Right lobe of liver (tissue), 6 donors: ENCODE measurements around the gene CEP20. TPM values are rescaled to one million over a fixed set of nuclear protein-coding genes. Genes with fewer than 3 reads are reported as not detected.

Source experiments
- ATAC-seq, 4 donors: fragments of 200-7000 bp; cut with Tn5 transposase; one replicate each; pipeline ENCODE4 v1.9.1; 2020; ENCODE audit warnings: mild to moderate bottlenecking in 4 of 4, moderate library complexity in 4 of 4
- DNase-seq, 3 donors: peaks; one replicate each; pipeline ENCODE4 v3.0.0-alpha.2; 2020
- H3K27ac ChIP-seq, 3 donors: fragments of 200-600 bp; one replicate each; pipeline ENCODE4 v1.8.0; 2022
- H3K27me3 ChIP-seq, 2 donors: fragments of 200-600 bp; one replicate each; pipeline ENCODE4 v1.8.0; 2022
- H3K36me3 ChIP-seq, 4 donors: fragments of 200-600 bp; sonication (generic) in 1 of 4; one replicate each; pipeline versions ENCODE4 v1.5.1 to v1.8.0; 2017 to 2022; ENCODE audit warnings: control low read depth in 1 of 4
- H3K4me1 ChIP-seq, 4 donors: fragments of 200-600 bp; sonication (generic) in 1 of 4; one replicate each; pipeline versions ENCODE4 v1.5.1 to v1.8.0; 2017 to 2022; ENCODE audit warnings: control low read depth in 1 of 4
- H3K4me3 ChIP-seq, 3 donors: fragments of 200-600 bp; one replicate each; pipeline ENCODE4 v1.8.0; 2022
- H3K9me3 ChIP-seq, 4 donors: fragments of 200-600 bp; sonication (generic) in 1 of 4; one replicate each; pipeline versions ENCODE4 v1.5.1 to v1.8.0; 2017 to 2022; ENCODE audit warnings: control low read depth in 1 of 4
- POLR2A ChIP-seq: fragments of 450-650 bp; IDR thresholded peaks from one replicate; pipeline ENCODE4 v1.6.1; 2017; ENCODE audit warnings: antibody characterized with exemption, mild to moderate bottlenecking
- WGBS: methylation state at CpG from one replicate; pipeline ENCODE4 v1.1.6; 2018; ENCODE audit warnings: low coverage, low lambda C conversion rate; ENCODE audit not compliant: insufficient coverage; ENCODE audit errors: missing lambda C conversion rate; 5-methylcytosine and 5-hydroxymethylcytosine counted together
- intact Hi-C, 2 donors: fragments of 100-400 bp; cut with DNase I; formaldehyde crosslinking; loops; one replicate each; pipeline versions ENCODE4 v1.11.2 to v1.14.1; 2022
- total RNA-seq, 6 experiments: library from RNA; depleted of rRNA in 2 of 6; stranded (reverse); fragments of >200 nt in 2 of 6; fragmentation: NEBNext Ultra II Directional in 3 of 6; extraction: Animal tissue kit (Norgen Biotek cat#: 25700) in 3 of 6; gene quantifications; one replicate each; pipeline versions ENCODE4 v1.1.0 to v1.2.4, GENCODE V29; 2016 to 2023
- TF ChIP-seq, protein P1 (sequence below), 4 donors: fragments of 200-600 bp in 3 of 4; fragments of 450-650 bp in 1 of 4; IDR thresholded peaks; one replicate each; pipeline versions ENCODE4 v1.5.1 to v1.8.0; 2016 to 2022; ENCODE audit warnings: antibody characterized with exemption in 4 of 4, mild to moderate bottlenecking in 2 of 4
- donor health status: DM: no; HTN: yes; CAD: no.
- donor health status: DM: no; HTN: no; CAD: no.
- donor health status: DM: no; HTN: no; CAD: no.
- donor health status: DM: no; HTN: yes; CAD: no.
- donor health status: DM: no; HTN: yes; CAD: no.

The CEP20 gene
- total RNA-seq, 6 experiments from 2014 or later = 13.3 to 28.3 (median 18.3) TPM

DNA sequence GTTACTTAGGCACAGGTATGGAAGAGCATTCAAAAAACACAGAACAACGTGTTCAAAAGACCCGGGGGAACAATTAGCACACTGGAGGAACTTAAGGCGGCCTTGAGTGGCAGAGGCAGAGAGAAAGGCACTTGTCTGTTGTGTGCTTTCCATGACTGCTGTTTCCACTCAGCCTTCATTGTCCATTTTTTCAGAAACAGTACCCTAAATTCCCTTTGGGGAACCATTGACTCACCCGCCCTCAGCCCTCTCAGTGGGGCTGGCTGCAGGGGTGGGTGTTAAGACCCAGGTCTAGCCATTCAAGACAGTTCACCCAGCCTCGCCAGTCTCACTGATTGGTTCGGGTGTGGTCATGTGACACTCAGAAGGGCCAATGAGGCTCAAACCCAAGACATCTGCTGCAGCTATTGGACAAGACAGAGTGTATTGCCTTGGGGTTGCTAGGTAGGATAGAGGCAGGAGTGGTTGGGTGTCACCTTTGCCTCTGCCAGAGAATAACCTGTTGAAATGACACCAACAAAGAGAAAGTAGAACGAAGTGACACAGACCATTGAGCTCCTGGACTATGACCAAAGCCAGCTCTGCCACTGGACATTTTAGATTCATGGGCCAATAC, 19.6 kb upstream of the CEP20 start:
- TF ChIP-seq, protein P1, sequence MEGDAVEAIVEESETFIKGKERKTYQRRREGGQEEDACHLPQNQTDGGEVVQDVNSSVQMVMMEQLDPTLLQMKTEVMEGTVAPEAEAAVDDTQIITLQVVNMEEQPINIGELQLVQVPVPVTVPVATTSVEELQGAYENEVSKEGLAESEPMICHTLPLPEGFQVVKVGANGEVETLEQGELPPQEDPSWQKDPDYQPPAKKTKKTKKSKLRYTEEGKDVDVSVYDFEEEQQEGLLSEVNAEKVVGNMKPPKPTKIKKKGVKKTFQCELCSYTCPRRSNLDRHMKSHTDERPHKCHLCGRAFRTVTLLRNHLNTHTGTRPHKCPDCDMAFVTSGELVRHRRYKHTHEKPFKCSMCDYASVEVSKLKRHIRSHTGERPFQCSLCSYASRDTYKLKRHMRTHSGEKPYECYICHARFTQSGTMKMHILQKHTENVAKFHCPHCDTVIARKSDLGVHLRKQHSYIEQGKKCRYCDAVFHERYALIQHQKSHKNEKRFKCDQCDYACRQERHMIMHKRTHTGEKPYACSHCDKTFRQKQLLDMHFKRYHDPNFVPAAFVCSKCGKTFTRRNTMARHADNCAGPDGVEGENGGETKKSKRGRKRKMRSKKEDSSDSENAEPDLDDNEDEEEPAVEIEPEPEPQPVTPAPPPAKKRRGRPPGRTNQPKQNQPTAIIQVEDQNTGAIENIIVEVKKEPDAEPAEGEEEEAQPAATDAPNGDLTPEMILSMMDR (IDR thresholded peaks at IDR 0.05) = no peak
- no peak for TF ChIP-seq POLR2A
- 75% methylated on average over 5 of the region's 7 CpGs for WGBS
- no peaks in the 10 kb centered on the region for H3K27me3 ChIP-seq
- H3K27ac ChIP-seq = no peak overlapping the region
- ATAC-seq = peak in 1 of 4 donors; percentile 32
- no peaks in the 10 kb centered on the region for H3K9me3 ChIP-seq
- no peak for DNase-seq
- H3K4me3 ChIP-seq = no peak overlapping the region
- H3K4me1 ChIP-seq = no peaks in the 10 kb centered on the region
- H3K36me3 ChIP-seq = no peaks in the 10 kb centered on the region
- intact Hi-C loops = no loop called here

DNA sequence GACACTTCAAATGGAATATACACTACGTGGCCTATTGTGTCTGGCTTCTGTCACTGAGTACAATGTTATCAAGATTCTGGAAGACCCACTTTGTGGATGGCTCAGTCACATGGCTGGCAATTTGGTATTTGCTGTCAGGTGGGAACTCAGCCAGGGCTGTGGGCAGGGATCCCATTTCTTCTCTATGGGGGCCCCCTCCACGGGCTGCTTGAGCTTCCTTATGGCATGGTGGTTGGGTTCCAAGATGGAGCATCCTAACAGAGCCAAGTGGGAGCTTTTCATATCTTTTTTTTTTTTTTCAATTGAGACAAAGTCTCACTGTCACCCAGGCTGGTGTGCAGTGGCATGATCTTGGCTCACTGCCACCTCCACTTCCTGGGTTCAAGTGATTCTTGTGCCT, 18.0 kb upstream of the CEP20 start:
- TF ChIP-seq, protein P1 (IDR thresholded peaks at IDR 0.05) = no peak
- no peak for TF ChIP-seq POLR2A
- ATAC-seq (no peak), DNase-seq (no peak)
- H3K27ac ChIP-seq = no peak overlapping the region
- no peaks in the 10 kb centered on the region for H3K4me1 ChIP-seq
- H3K9me3 ChIP-seq = no peaks in the 10 kb centered on the region
- 59% methylated on average over 2 of the region's 2 CpGs for WGBS
- no peaks in the 10 kb centered on the region for H3K27me3 ChIP-seq
- no peak overlapping the region for H3K4me3 ChIP-seq
- H3K36me3 ChIP-seq = no peaks in the 10 kb centered on the region
- intact Hi-C loops = no loop called here

DNA sequence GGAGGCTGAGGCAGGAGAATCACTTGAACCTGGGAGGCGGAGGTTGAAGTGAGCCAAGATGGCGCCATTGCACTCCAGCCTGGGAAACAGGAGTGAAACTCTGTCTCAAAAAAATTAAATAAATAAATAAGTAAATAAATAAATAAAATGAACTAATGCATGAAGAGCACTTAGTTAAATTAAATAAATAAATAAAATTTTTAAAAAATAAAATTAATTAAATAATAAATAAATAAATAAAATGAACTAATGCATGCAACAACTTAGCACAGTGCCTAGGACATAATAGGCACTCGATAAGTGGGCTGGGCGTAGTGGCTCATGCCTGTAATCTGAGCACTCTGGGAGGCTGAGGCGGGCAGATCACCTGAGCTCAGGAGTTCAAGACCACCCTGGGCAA, 15.6 kb upstream of the CEP20 start:
- no peaks in the 10 kb centered on the region for H3K9me3 ChIP-seq
- H3K36me3 ChIP-seq = no peaks in the 10 kb centered on the region
- no peak overlapping the region for H3K27ac ChIP-seq
- no peak overlapping the region for H3K4me3 ChIP-seq
- no peak for ATAC-seq
- no peak for TF ChIP-seq POLR2A
- TF ChIP-seq, protein P1 (IDR thresholded peaks at IDR 0.05) = no peak
- no peaks in the 10 kb centered on the region for H3K27me3 ChIP-seq
- intact Hi-C loops = no loop called here
- 83% methylated on average over 3 of the region's 5 CpGs for WGBS
- no peaks in the 10 kb centered on the region for H3K4me1 ChIP-seq
- no peak for DNase-seq

DNA sequence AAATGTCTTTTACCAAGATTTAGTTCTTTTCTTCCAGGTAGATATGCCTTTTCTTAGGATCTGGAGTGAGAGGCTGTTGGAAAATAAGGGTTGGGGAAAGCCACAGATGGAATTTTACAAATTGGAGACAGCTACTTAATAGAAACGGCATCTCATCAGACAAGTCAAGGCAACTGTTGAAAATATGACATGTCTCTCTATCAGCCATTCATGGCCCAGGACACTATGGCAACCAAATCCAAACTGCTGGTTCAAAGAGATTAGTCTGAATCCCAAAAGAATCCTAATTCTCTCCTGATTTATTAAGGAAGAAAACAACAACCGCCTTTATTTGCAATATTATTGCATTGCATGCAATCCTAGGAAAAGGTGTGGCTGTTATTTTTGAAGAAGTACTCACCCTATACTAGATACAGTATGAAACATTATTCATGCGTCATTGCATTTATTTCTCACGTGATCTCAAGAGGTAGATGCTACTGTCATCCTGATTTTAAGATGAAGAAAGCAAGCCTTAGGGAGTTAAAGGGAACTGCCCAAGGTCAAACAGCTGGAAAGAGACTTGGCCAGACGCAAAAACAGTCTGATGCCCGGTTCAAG, 12.6 kb upstream of the CEP20 start:
- ATAC-seq (no peak), DNase-seq (no peak)
- Histone ChIP-seq H3K27me3 (no peaks in the 10 kb centered on the region), H3K27ac (no peak overlapping the region), H3K36me3 (no peaks in the 10 kb centered on the region), H3K9me3 (no peaks in the 10 kb centered on the region), H3K4me3 (no peak overlapping the region), H3K4me1 (no peaks in the 10 kb centered on the region)
- TF ChIP-seq, protein P1 (IDR thresholded peaks at IDR 0.05) = no peak
- no peak for TF ChIP-seq POLR2A
- WGBS = 67% methylated on average over 6 of the region's 6 CpGs
- intact Hi-C loops = no loop called here
